HEK293T (cell line): ENCODE data around the gene MRPL23.

ENCODE experiments used
- FOXK2 ChIP-seq: fragments of 450-650 bp; IDR thresholded peaks from 2 replicates; pipeline ENCODE4 v1.6.1; 2016; ENCODE audit warnings: mild to moderate bottlenecking
- LEF1 ChIP-seq: fragments of 450-650 bp; IDR thresholded peaks from 2 replicates; pipeline ENCODE4 v1.6.1; 2017; ENCODE audit warnings: mild to moderate bottlenecking, borderline replicate concordance
- NFRKB ChIP-seq: fragments of 450-650 bp; IDR thresholded peaks from 2 replicates; pipeline ENCODE4 v1.6.1; 2016; ENCODE audit warnings: mild to moderate bottlenecking, moderate library complexity
- SUZ12 ChIP-seq: fragments of 450-650 bp; IDR thresholded peaks from 2 replicates; pipeline ENCODE4 v1.6.1; 2016; ENCODE audit warnings: mild to moderate bottlenecking
- ZNF384 ChIP-seq: fragments of 450-650 bp; IDR thresholded peaks from 2 replicates; pipeline ENCODE4 v1.6.1; 2016
- TF ChIP-seq, protein P1 (sequence below): fragments of 450-650 bp; IDR thresholded peaks from 2 replicates; pipeline ENCODE4 v1.6.1; 2016

DNA sequence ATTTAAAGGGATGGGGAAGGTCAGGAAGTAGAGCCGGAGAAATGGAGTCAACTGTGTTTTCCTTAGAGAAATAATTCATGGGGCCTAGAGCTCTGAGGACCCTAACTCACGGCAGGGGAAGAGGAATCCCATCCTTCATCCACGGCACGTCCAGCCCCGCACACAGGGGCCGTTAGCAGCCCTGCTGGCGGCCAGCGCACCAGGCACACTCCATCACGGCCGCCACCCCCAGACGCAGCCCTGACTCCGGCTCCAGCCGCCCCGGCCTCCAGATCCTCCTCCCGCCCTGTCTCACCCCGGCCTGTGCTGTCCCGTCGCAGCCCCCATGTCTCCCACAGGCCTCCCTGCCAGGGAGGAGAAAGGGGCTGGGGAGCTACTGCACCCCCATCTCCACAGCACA lies 11.2 kb downstream of the MRPL23 start:
- TF ChIP-seq LEF1, result no peak
- TF ChIP-seq SUZ12, result no peak
- no peak for TF ChIP-seq FOXK2
- no peak for TF ChIP-seq NFRKB
- no peak for TF ChIP-seq ZNF384
- TF ChIP-seq, protein P1, sequence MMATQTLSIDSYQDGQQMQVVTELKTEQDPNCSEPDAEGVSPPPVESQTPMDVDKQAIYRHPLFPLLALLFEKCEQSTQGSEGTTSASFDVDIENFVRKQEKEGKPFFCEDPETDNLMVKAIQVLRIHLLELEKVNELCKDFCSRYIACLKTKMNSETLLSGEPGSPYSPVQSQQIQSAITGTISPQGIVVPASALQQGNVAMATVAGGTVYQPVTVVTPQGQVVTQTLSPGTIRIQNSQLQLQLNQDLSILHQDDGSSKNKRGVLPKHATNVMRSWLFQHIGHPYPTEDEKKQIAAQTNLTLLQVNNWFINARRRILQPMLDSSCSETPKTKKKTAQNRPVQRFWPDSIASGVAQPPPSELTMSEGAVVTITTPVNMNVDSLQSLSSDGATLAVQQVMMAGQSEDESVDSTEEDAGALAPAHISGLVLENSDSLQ, result no peak
